Gastrocnemius medialis (tissue), 4 donors: ENCODE results near the gene PSME3IP1.

Experiments
- POLR2A ChIP-seq, 2 donors: fragments of 450-650 bp; IDR thresholded peaks; one replicate each; pipeline ENCODE4 v1.6.1; 2017; ENCODE audit warnings: antibody characterized with exemption in 2 of 2, mild to moderate bottlenecking in 2 of 2, moderate library complexity in 2 of 2
- TF ChIP-seq, protein P1 (sequence below), 5 experiments: fragments of 450-650 bp in 3 of 5; fragments of 200-600 bp in 2 of 5; sonication (generic) in 2 of 5; IDR thresholded peaks in 4 of 5; conservative IDR thresholded peaks in 1 of 5; 1 replicate in 4 of 5; 2 replicates in 1 of 5; pipeline ENCODE4 v1.5.1; 2016 to 2019; ENCODE audit warnings: antibody characterized with exemption in 5 of 5, mild to moderate bottlenecking in 3 of 5, moderate library complexity in 3 of 5

DNA sequence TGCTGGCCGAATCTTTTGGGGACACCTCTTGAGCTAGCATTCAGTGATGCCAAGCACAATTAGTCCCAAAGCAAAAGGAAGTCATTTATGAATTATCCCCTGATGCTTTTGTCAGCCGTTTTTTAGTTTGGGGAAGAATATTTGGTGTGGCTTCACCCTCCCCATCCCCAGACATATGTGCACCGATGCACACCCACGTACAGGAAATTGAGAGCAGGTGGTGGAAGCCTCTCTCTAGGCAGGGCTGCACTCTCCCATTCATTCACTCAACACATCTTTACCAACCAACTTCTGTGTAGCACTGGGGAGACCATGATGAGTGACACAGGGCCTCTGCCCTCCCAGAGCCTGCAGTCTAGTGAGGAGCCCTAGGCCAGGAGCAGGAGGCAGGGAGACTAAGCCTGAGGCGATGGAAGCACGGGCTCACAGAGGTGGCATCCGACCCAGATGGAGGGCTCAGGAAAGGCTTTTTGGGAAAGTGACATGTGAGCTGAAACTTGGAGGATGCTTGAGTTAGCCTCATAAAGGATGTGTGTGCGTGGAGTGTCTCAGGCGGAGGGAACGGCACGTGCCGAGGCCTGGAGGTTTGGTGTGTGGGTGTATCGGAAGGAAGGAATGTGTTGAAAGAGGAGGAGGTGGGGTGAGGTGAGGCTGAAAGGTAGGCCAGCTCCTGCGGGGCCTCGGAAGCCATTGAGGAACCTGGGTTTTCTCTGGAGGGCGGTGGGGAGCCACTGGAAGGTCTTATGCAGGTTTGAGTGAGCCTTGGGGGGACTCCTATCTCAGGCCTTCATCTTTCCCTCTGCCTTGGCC lies 43.8 kb downstream of the PSME3IP1 start:
- TF ChIP-seq, protein P1, sequence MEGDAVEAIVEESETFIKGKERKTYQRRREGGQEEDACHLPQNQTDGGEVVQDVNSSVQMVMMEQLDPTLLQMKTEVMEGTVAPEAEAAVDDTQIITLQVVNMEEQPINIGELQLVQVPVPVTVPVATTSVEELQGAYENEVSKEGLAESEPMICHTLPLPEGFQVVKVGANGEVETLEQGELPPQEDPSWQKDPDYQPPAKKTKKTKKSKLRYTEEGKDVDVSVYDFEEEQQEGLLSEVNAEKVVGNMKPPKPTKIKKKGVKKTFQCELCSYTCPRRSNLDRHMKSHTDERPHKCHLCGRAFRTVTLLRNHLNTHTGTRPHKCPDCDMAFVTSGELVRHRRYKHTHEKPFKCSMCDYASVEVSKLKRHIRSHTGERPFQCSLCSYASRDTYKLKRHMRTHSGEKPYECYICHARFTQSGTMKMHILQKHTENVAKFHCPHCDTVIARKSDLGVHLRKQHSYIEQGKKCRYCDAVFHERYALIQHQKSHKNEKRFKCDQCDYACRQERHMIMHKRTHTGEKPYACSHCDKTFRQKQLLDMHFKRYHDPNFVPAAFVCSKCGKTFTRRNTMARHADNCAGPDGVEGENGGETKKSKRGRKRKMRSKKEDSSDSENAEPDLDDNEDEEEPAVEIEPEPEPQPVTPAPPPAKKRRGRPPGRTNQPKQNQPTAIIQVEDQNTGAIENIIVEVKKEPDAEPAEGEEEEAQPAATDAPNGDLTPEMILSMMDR (IDR thresholded peaks at IDR 0.05 in 4 of 5, conservative IDR thresholded peaks at IDR 0.05 in 1 of 5): no peak
- no peak for TF ChIP-seq POLR2A (IDR thresholded peaks at IDR 0.05)
